ENCODE results near the gene SEPTIN11. TPM values are rescaled to one million over a fixed set of nuclear protein-coding genes. Genes with fewer than 3 reads are reported as not detected.
A peak's percentile ranks its signal among the peaks of the same experiment; 100 is the strongest.

Gene SEPTIN11
- total and polyA plus RNA-seq, 2 of the 8 experiments (the other 6 are each of a cell fraction or from before 2014, with no cell fraction given): 32.2 to 110 TPM

DNA sequence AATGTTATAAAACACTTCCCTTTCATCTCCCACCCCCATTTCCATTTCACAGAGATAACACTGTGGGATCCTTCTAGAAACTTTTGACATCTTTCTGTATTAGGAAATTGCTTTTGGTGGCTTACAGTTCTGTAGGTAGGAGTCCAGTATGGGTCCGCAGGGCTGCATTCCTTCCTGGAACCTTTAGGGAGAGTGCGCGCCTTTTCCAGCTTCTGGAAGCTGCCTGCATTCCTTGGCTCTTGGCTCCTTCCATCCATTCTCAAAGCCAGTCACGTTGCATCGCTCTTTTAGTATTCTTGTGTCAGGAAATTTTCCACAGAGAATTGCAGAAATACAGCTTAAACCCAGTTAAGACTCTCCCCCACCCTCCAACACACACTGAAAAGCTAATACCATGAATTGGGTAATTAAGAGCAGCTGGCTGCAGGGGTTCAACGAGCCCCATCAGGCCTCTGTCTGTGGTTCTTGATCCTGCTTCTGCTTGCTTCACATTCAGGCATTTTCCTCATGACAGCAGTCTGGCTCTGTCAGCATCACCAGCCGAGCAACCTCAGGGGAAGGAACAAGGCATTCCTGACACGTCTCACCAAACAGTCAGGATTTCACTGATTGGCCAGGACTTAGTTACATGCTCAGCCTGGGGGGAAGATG, 48.8 kb downstream of the SEPTIN11 start:
- no peak overlapping the region for H2BK20ac ChIP-seq (ENCODE audit: low read length)
- no peak overlapping the region for H2AFZ ChIP-seq (ENCODE audit: low read length)
- H3K79me2 ChIP-seq (ENCODE audit: control insufficient read depth in 1 of 2, insufficient read depth in 2 of 2, low read length in 2 of 2): 0 out of 4 replicates have a peak, but pooled peaks cover 0 to 4% of the 10 kb centered on the region in 2 experiments
- no peak overlapping the region for H3K4me3 ChIP-seq (ENCODE audit: extremely low read depth in 1 of 4, insufficient read depth in 2 of 4, low read depth in 3 of 4, low read length in 4 of 4)
- H4K91ac ChIP-seq (replicated peaks; ENCODE audit: insufficient read length, low read length): no peak overlapping the region
- H3K36me3 ChIP-seq (ENCODE audit: control insufficient read depth in 2 of 4, insufficient read depth in 4 of 4, low read length in 3 of 4): peaks cover 0 to 13% (median 2%) of the 10 kb centered on the region in 4 experiments; a peak in 3 of 8 replicates
- no peak overlapping the region for H3K27ac ChIP-seq (ENCODE audit: low read depth, low read length)
- H3K23me2 ChIP-seq (ENCODE audit: low read depth, low read length): no peaks in the 10 kb centered on the region
- no peaks in the 10 kb centered on the region for H3K9me3 ChIP-seq (ENCODE audit: insufficient read depth in 2 of 2, low read depth in 1 of 2, low read length in 1 of 2)
- H3K4me2 ChIP-seq (ENCODE audit: insufficient read depth in 1 of 2, low read depth in 2 of 2, low read length in 2 of 2): no peak overlapping the region
- ChIA-PET CTCF (ENCODE audit: partially characterized antibody) (no interaction called here), POLR2A (ENCODE audit: partially characterized antibody) (interaction anchor here (0.7 to 1.9 kb wide), 2 partner anchors 11 to 26 kb away, joined by 4 to 5 read pairs; no protein-coding TSS in a partner anchor)
- DNase-seq (ENCODE audit: low read depth in 1 of 2, low spot score in 2 of 2) (no peak), FAIRE-seq (no peak)
- no peak overlapping the region for H2BK12ac ChIP-seq (ENCODE audit: low read depth, low read length)
- TF ChIP-seq SIN3A (conservative IDR thresholded peaks at IDR 0.05 in 1 of 2, IDR thresholded peaks at IDR 0.05 in 1 of 2; ENCODE audit: low read depth in 1 of 2, low read length in 2 of 2): 0 out of 4 replicates have a peak, but pooled peaks have one; percentile 42 to 54
- TF ChIP-seq RAD21 (IDR thresholded peaks at IDR 0.05 in 1 of 2, conservative IDR thresholded peaks at IDR 0.05 in 1 of 2; ENCODE audit: low read depth in 2 of 2, low read length in 2 of 2): no peak
- WGBS, 2 experiments (ENCODE audit: extremely low coverage in 1 of 2, insufficient coverage in 1 of 2, insufficient read length in 1 of 2, insufficient replicate concordance in 2 of 2, low coverage in 1 of 2, low lambda C conversion rate in 2 of 2, missing lambda C conversion rate in 1 of 2): 83% methylated on average over 8 of the region's 8 CpGs; no CpG with 5 or more reads in 1 of the 2 experiments
- no peaks in the 10 kb centered on the region; the same call in 1 of the 2 replicates for H3K79me1 ChIP-seq (ENCODE audit: low read depth, low read length)
- no peak overlapping the region for H3K14ac ChIP-seq (ENCODE audit: insufficient read length)
- peak overlapping the region; percentile 18 for H4K5ac ChIP-seq (ENCODE audit: insufficient read length, low read depth, low read length)
- H3K56ac ChIP-seq (replicated peaks; ENCODE audit: insufficient read length, low read depth, low read length): no peak overlapping the region
- H3K27me3 ChIP-seq (replicated peaks in 1 of 4; ENCODE audit: control insufficient read depth in 3 of 4, extremely low read depth in 1 of 4, insufficient read depth in 3 of 4, low read length in 3 of 4): peaks cover 0 to 1% (median 0%) of the 10 kb centered on the region in 4 experiments; a peak in 1 of 7 replicates
- no peak overlapping the region for H2AK5ac ChIP-seq (ENCODE audit: low read depth, low read length)
- peaks cover 5 to 24% (median 18%) of the 10 kb centered on the region in 4 experiments; a peak in 4 of 7 replicates for H3K4me1 ChIP-seq (replicated peaks in 1 of 4; ENCODE audit: control insufficient read depth in 3 of 4, insufficient read depth in 4 of 4, low read length in 3 of 4)
- H3K23ac ChIP-seq (ENCODE audit: insufficient read length): no peak overlapping the region
- no peak overlapping the region for H4K8ac ChIP-seq (ENCODE audit: extremely low read depth, insufficient read depth, low read length)
- H4K20me1 ChIP-seq (replicated peaks in 1 of 2; ENCODE audit: control insufficient read depth in 1 of 2, insufficient read depth in 2 of 2, low read length in 2 of 2): no peaks in the 10 kb centered on the region
- H2BK5ac ChIP-seq (ENCODE audit: low read depth, low read length): no peak overlapping the region
- H2BK15ac ChIP-seq (ENCODE audit: low read length): no peak overlapping the region
- no peak overlapping the region for H3K9ac ChIP-seq (replicated peaks in 1 of 4; ENCODE audit: extremely low read depth in 1 of 4, low read depth in 3 of 4, low read length in 3 of 4)
- no peak overlapping the region for H3K18ac ChIP-seq (ENCODE audit: extremely low read depth, low read length)
- no peak overlapping the region for H2BK120ac ChIP-seq (replicated peaks; ENCODE audit: low read depth, low read length)
- no peak overlapping the region for H3K4ac ChIP-seq (replicated peaks; ENCODE audit: insufficient read length, low read depth, low read length)
